MG63 (cell line): ENCODE data around the gene CR2. TPM values are rescaled to one million over a fixed set of nuclear protein-coding genes. Genes with fewer than 3 reads are reported as not detected.
"Not testable (repeated sequence)": the region's sequence is repeated elsewhere in the genome, so short reads cannot be mapped to it uniquely, and the experiment has no call there.

Experiments
- DNase-seq: peaks from one replicate; pipeline ENCODE4 v3.0.0-alpha.2; 2020
- H3K27me3 ChIP-seq: fragments of 250-450 bp; sonication (Bioruptor Pico); 2 replicates; pipeline ENCODE4 v1.5.1; 2020; ENCODE audit warnings: mild to moderate bottlenecking, moderate library complexity
- H3K36me3 ChIP-seq: fragments of 250-450 bp; sonication (Bioruptor Pico); 2 replicates; pipeline ENCODE4 v1.5.1; 2020; ENCODE audit warnings: mild to moderate bottlenecking, moderate library complexity
- H3K4me3 ChIP-seq: fragments of 250-450 bp; sonication (Bioruptor Pico); 2 replicates; pipeline ENCODE4 v1.5.1; 2020; ENCODE audit warnings: mild to moderate bottlenecking, moderate library complexity
- H3K9me3 ChIP-seq: fragments of 250-450 bp; sonication (Bioruptor Pico); 2 replicates; pipeline ENCODE4 v1.5.1; 2020; ENCODE audit warnings: mild to moderate bottlenecking, moderate library complexity
- total RNA-seq: library from RNA; depleted of rRNA; stranded (reverse); fragments of >200 nt; shearing (Covaris generic); gene quantifications from 2 replicates; pipeline ENCODE4 v1.2.3, GENCODE V29; 2014; ENCODE audit warnings: low replicate concordance; rRNA removed

The CR2 gene
- total RNA-seq, 1 experiment from 2014 or later: not detected

DNA sequence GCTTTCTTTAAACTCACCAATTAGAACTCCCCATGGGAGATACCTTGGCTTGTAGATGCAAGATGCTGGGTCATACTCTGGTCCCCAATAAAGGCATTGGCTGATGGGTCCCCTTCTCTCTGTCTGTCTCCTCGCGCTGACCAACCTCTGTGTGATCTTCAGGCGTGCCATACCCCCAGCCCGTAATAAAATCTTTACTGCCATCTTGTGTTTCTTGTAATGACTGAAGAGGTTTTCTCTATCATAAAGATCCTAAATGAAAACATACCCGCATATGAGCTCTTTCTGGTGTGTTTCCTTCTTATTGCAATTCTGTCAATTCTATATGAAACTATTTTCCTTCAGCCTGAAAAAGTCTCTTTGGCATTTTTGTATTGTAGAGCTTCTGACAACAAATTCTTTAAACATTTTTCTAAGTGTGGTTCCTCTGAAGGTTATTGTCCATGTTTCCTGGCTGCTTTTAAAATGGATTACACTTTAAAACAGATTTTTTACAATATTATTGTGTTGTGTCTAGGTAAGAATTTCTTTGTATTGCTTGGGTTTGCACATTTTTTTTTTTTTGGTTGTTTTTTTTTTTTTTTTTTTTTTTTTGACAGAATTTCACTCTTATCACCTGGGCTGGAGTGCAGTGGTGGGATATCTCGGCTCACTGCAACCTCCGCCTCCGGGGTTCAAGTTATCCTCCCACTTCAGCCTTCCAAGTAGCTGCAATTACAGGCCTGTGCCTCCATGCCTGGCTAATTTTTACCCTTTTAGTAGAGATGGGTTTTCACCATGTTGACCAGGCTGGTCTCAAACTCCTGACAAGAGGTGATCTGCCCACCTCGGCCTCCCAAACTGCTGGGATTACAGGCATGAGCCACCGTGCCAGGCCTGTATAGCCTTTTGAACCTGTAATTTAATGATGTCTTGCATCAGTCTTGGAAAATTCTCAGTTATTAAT is 66.5 kb downstream of the CR2 start:
- H3K9me3 ChIP-seq, H3K36me3 ChIP-seq, H3K27me3 ChIP-seq, DNase-seq: not testable (repeated sequence)
- peak overlapping the region; percentile 51 for H3K4me3 ChIP-seq

DNA sequence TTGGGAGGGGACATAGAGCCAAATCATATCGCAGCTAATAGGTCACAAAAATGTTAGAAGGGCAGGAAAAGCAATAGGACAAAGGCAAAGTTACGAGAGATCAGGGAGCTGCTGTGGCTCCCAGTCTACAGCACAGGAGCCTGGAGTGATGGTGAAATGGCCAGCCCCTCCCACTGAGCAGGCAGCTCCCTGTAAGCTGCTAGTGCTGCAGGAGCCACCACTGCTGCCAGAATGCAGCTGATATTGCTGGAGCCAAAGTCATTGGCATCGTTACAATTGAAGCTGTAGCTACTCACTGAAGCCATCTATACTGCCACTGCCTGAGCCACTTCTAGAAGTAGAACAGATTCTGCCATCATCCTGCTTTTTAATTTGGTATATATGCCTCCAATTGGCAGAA is 71.1 kb downstream of the CR2 start:
- H3K27me3 ChIP-seq, H3K9me3 ChIP-seq, H3K36me3 ChIP-seq, DNase-seq, H3K4me3 ChIP-seq: not testable (repeated sequence)

DNA sequence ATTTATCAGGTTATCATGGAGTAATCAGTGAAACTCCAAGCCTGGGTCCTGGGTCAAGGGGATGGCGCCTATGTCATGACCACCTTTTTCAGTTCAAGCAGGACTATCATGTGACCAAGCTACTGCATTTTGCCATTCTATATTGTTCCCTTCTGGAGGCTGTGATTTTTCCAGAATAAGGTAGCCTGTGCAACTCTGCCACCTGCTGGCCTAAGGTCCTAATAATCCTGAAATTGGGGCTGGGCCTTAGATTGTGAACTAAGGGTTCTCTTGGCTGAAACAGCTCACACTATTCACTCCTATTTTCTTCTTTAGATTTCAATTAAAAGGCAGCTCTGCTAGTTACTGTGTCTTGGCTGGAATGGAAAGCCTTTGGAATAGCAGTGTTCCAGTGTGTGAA is 74.3 kb downstream of the CR2 start:
- not testable (repeated sequence) for H3K36me3 ChIP-seq, H3K4me3 ChIP-seq, H3K9me3 ChIP-seq, H3K27me3 ChIP-seq, DNase-seq

DNA sequence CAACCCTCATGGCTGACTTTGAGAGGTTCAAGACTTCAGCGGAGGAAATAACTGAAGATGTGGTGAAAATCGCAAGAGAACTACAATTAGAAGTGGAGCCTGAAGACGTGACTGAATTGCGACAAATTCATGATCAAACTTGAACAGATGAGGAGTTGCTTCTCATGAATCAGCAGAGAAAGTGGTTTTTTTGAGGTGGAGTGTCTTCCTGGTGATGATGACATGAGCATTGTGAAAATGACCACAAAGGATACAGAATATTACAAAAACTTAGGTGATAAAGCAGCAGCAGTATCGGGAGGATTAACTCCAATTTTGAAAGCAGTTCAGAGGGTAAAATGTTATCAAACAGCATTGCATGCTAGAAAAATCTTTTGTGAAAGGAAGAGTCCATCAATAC is 82.1 kb downstream of the CR2 start:
- H3K4me3 ChIP-seq, H3K27me3 ChIP-seq, DNase-seq, H3K9me3 ChIP-seq, H3K36me3 ChIP-seq: not testable (repeated sequence)

Other genes starting within 250 kb of the CR2 start
- 133 and 252 TPM in 2 replicates for gene CD55, start 132.7 kb upstream of the CR2 start, total RNA-seq
- 0.26 TPM in 1 of 2 replicates, not detected in the other for gene CR1, start 41.8 kb downstream of the CR2 start, total RNA-seq
- gene CR1L, start 190.8 kb downstream of the CR2 start, total RNA-seq: not detected in 2 replicates